NCI-H1048 (cell line): ENCODE measurements around the gene RUNX2.

Experiments
- DNase-seq: peaks from one replicate; lab custom pipeline; 2025; lab: John Stamatoyannopoulos, UW

Gene RUNX2

DNA sequence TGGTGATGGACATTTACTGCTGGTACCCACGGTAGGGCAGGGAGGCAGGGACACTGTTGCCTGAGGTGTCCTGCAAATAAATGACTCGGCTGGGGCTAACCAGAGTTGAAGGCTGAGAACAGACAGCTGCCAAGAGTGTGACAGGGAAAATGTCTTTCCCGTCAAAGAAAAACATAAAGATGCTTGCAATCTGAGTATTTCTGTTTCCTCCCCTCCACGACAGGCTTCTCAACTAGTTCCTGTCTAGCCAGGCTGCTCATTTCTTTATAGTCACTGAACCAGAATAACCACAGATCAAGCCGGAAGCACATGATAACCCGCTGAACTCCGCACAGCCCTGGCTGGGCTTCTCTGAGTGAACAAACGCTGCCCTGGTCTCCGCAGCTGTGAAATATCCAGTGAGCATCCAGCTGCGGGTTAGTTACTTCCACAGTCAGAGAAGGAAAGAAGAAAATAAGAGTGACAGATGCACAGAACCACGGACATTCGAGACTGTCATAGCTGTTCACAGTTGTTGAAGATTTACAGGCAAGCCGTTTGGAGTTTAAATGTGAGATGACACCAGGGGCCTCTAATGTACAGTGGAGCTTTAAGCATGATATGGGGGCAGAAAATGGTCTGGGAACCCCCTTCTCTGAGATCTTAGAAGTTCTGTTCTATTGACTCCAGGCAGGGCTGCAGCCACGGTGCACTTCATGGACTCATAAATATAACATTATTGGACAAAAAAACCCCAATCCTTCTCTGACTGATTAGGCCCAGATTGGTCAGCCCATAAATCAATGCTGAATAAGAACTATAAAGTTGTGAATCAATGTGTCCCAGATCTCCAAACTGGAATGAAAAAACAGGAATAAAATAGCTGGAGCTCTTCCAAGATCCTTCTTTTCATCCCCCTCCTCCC, 349.5 kb downstream of the RUNX2 start:
- no peak for DNase-seq

DNA sequence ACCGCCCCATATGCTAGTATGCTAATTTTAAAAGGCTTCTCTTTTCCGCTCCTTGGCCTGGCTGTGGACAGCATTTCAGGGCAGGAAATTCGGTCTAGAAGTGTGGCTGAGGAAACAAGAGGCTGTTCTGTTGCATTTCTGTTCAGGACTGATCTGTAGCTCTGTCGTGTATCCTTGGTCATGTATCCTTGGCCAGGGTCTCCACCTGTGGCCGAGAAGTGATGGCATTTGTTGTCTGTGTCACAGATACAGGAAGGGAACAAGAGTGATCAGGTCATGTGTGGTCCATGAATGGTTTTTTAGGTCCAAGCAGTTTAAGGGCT, 350.1 kb downstream of the RUNX2 start:
- no peak for DNase-seq

DNA sequence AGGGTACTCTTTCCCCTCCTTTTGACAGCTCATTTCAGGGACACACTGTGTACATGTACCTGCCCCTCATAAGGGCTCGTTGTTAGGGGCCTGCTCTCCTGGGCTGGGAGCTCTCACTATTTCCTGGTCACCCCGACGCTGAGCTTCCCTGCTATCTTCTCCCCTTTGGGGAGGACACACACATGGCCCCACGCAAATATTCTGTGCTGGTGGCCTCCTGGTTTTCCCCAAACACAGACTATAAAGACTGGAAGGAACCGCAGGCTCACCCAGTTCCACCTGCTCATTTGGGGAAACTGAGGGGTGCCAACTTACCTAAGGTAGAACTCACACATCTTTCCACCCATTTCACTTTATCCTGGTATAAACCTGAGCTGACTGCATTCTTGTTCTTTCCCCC, 351.0 kb downstream of the RUNX2 start:
- no peak for DNase-seq

DNA sequence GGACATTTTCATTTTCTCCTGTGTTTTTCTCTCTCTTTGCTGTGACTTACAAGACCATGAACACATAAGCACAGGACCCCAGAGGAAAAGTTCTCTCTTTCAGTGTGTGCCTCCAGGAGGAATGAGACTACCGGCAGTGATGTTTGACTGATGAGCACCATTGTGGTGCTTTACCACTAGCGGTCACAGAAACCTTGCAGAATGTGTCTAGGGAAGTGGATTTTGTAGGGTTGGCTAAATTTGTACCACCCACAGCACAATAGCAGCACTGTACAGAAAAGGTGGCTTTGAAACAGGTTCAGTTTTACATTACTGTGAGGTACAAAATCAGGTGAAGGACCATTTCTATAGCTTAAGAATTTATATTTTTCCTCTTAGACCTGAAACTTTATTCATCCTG, 351.5 kb downstream of the RUNX2 start:
- DNase-seq: no peak

DNA sequence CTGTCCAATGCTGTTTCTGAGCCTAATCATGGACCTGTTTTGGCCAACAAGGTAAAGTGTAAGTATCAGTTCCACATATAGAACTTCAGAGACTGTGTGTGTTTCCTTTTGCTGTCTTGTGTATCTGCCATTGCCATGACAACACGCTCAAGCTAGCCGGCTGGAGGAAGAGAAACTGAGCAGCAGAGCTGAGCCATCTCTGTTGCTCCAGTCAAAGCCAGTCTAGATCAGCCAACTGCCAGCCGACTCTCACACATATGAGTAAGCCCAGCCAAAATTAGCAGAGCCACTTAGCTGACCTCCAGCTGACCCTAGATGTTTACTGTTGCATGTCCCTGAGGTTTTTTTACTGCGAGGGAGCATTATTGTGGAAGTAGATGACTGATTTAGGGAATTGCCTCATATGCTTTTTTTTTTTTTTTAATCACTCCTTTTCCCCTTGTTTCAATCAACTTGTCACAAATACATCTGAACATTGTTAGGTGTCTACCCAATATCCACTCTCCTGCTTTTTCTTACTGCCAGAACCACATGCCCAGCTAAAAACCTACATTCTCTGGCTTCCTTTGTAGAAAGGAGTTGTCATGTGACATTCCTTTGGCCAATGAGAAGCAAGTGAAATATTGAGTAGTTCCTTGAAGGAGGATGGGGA, 353.9 kb downstream of the RUNX2 start:
- DNase-seq: no peak

DNA sequence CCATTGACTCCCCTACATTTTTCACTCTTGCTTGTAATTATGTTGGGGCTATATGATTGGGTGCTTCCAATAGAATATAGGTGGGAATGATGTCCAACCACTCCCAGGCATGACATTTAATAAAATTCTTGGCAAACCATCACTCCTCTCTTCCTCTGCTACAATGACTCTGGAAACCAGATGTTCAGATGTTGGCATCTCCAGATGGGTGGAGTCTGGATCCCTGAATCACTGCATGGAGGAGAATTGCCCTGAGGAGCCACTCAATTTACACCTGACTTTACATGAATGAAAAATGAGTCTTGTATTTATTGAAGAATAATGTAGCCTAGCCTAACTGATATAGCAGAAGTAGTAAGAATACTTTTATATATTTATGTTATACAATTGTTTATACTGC, 356.3 kb downstream of the RUNX2 start:
- no peak for DNase-seq

DNA sequence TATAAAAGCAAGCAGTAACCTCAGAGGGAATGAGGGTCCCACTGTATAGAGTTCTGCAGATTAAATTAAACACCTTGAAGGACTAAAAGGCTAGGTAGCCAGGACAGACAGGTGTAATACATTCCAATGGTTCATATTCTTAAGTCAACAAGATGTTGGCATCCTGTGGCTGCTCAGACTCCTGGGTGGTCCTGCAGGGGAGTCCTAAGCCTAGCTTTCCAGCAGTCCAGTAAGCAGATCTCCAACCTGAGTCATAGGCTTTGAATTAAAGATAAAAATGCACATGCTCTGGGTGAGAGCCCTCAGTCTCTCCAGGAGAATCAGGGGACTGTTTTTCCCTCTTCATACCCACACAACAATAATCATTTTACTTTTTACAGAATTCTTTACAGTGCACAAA, 356.9 kb downstream of the RUNX2 start:
- DNase-seq: no peak

DNA sequence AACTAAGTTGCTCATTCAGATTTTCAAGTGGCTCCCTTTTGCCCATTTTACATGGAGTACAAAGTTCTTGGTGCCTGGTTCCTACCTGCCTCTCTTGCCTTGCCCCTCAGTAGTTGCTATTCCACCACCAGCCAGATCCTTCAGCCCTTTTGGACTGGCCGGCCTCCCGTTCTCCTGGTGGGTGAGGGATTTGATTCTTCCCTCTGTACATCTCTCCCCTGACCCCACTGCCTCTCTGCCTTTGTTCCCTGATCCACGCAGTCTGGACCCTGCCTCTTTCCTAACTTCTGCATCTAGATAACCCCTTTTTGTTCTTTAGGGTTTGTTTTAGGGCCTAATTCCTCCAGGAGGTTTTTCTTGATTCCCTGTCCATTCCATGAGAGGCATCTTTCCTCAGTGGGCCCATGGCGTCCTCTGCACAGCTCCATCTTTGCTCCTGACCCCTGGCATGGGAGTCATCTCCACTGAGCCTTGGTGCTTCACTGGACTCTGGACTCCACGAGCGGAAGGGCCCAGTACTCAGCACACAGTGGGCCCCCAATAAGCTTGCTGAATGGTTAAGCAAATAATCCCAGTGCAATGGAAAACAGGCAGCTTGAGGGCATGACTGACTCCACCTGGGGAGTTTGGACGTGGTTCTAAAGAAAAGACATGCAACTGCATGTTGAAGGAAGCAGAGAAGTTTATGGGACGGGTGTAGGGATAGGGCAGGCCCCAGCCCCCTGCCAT, 358.9 kb downstream of the RUNX2 start:
- DNase-seq: no peak

DNA sequence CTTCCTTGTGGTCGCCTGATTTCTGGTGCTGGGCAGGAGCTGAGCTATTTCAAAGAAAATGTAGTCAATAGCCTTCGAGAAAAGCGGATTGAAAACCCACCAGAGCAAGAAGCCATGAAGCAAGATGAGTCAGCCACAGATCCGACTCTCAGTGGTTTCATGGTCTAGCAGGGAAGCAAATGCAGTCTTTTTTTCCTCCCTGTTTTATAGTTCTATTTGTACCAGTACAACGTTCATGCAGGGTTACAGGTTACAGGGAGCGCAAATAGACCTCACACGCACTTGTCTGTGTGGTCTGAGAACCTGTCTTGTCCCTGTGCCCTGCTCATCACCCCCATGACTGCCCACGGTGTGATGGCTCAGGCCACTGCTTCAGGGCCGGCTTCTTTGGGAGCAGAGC, 359.4 kb downstream of the RUNX2 start:
- no peak for DNase-seq

DNA sequence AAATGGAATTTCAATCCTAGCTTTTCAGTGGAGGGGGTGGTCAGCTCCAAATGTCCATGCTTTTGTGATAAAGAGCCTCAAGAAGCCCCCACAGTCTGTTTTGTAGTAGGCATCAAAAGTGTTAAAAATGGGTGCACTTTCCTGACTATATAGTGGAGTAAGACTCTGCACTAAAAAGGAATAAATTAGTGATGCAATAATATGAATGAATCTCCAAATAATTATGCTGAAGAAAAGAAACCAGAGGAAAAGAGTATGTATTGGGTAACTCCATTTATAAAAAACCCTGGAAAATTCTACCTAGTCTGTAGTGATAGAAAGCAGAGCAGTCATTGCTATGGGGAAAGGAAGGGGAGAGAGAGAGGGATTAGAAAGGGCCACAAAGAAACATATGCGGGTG, 360.1 kb downstream of the RUNX2 start:
- no peak for DNase-seq

DNA sequence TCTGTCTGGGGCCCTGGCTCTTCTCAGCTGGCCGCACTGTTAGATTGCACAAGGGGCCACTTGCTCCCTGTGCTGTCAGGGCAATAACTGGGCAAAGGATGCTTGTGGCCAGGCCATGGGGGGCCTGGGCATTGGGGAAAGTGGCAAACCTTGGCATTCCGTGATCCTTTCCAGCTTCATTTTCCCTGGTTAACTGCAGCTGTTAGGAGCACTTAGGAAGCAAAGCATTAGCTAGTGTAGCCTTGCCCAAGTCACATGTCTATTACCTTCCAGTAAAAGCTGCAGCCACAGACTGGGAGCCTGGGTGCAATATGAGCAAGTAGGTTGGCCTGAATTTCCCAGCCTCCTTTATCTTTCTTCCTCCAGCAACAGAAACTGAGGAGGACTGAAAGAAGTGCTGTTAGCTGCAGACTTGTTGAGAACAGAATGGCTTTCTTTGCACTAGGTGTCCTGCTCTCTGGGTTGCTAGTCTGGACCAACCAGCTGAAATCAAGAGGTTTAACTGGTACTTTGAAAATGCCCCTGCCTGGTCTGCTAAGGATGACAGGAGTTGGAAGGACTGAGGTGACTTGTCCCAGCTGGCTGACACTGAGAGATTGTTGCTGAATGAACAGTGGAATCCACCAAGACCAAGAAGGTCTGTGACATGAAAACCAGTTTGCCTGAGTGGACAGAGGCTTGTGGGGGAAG, 361.9 kb downstream of the RUNX2 start:
- DNase-seq: no peak

DNA sequence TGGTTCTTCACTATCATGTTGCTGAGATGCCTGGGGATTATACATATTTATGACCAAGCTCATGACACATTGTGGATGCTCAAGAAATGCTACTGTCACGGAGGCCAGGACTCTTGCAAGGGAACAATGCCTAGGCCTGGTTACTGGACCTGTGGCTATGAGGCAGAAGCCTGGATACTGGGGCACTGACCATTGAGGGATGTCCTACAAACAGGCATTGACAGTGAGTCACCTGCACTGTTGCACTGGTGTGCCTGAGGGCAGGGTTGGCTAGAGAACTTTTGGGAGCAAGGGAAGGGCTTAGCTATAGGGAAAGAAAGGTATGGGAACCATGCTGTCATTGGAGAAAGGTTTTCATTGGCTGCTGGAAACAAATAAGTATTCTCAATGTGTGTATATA, 362.7 kb downstream of the RUNX2 start:
- DNase-seq: no peak

DNA sequence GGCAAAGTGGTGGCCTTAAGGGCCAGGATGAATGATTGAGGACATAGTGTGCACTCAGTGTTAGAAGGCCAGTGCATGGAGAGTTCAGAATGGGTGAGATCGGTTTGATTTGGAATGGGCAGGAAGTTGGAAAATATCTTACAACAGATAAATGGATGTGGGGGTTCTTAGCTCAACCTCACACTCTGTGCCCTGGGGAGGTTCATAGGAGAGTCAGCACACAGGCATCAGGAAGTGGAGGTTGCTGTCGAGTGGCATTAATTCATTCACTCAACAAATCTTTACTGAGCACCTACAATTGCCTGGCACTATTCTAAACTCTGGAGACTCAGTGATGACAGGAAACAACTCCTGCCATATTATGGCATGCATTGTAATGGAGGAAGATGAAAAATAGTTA, 363.3 kb downstream of the RUNX2 start:
- DNase-seq: no peak

DNA sequence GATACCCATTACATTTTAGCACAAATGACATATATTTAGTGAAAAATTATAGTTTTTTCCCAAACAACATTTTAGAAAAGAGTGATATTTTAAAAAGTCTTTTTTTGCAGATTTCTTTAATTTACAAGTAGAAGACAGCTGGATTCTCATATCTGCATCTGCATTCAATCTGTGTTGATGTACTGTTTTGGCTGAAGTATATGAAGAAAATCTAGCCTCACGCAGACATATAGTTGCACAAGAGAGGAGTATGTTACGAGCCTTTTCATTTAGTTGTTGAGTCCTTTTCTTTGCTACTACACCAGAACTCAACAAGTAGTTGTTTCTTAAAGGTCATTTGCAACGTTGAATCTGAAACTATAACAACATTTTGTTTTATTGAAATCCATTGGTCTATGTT, 363.9 kb downstream of the RUNX2 start:
- no peak for DNase-seq

DNA sequence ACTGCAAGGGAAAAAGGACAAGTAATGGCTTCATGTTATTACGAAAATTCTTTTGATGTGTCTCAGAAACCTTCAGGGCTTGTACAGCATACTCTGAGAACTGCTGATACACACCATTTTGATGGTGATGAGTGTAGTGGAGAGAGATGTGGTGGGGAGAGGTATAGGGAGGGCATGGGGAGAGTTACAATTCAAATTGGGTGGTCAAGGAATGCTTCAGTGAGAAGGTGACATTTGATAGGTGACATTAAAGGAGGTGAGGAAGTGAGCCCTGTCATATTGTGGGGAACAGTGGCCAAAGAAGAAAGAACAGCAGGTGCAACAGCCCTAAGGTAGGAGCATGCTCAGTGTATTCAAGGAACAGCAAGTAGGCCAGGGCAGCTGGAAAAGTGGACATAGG, 368.6 kb downstream of the RUNX2 start:
- DNase-seq: no peak

DNA sequence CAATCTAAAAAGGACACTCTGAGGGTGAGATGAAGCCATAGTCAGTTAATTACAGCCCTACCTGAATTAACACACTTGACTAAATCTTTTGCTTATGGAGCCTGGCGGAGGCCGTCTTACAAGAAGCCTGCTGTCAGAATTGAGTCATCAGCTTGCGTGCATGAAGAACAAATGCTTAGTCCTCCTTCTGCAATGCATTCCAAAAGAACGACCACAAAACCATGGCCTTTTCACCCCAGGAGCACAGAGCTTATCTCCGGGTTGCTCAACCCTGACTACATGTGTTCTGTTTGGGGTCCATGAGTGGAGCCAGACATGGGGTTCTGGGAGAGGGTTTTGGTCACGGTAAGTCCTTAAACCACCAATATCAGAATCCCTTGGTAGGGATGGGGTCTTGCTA, 369.5 kb downstream of the RUNX2 start:
- DNase-seq: no peak

DNA sequence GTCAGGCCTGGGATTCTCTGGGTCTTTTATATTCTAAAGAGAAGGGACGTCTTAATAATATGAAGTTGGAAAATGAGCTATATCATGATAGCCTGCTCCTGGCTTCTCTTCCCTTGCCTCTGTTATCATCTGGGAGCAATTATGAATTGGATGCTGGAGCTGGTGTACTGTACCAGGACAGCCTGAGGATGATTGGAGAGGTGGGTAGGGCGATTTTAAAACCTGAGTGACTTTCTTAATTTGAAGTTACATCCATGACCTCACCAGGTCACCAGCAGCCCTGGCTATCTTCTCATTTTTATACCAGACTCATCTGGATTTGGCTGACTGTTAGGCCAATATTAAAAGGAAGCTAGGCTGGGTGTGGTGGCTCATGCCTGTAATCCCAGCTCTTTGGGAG, 369.9 kb downstream of the RUNX2 start:
- no peak for DNase-seq

DNA sequence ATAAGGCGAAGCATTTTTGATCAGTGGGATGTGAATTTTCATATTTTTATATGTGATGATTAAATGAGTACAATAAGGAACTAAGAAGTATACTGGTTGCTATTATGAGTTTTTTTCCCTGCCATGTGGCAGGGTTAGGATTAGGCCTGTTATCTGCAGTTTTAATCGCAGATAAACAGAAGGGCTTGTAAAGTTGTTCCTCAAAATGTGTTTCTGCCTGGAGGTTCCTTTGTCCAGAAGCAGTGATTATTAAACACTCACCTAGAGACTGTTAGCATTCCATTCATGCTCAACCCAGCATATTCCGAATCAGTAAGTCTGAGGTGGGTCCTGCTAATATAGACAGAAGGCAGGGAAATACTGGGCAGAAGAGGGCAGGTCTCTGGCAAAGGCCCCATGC, 371.5 kb downstream of the RUNX2 start:
- no peak for DNase-seq

DNA sequence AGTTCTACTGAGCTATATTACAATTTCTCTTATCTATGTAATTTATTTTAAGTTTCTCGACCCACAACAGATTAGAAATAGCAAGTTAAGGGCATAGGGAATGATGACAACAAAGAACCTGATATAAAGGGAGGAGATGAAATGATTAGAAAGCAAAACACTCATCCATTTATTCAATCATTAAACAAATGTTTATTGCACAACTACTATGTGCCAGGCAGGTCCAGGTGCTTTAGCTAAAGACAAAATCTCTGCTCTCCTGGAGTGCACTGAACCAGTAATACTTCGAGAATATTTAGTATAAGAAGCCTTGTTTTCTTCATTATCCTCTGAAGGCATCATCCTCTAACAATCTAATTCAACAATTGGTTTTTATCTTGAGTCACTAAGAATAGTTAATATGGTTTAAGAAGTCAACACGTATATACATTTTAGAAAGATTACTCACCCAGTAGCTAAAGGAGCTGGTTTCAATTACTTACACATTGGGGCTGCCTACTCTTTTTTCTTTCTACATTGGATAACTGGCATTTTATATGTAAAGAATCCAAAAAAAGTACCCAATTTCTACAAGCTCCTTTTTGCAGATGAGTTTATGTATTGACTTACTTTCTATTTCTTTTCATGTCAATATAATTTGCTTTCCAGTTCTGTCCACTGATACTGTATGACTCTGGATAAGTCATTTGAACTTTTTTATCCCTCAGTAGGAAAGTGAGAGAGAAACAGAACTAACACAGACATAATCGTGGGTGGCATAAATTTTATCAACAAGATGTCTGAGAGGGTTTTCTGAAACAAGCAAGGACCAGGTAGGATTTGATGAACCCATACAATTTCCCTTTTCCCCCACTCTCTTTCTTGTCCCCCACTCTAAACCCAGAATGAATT, 375.0 kb downstream of the RUNX2 start:
- no peak for DNase-seq

DNA sequence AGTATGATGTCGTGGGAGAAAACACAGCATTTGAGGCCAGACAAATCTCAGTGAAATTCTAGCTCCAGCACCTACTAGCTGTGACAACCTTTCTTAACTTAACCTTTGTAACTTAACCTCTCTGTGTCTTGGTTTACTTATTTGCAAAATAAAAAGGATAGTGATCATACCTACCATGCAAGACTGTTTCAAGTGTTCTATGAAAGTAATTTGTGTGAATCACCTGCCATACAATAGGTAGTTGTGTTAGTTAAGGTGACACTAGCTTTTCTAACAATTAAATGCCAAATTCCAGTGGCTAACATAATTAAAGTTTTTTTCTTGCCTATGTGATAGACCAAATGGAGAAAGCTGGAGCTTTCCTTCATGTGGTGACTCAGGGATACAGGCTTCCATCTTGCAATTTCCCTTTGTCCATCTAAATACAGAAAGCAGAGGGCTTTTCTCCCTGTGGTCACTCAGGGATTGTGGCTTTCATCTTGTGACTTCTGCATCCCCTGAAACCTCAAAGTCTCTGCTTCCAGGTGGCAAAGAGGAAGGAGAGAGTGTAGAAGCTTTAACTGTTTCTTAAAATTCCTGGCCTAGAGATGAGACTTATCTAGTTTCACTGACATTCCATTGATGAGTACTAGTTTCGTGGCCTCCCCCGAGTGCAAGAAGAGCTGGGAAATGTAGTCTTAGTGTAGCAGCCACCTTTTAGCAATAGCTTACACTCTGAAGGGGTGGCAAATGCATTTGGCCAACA, 376.1 kb downstream of the RUNX2 start:
- no peak for DNase-seq
